B cell (primary cell): ENCODE data around the gene GPR158. TPM values are rescaled to one million over a fixed set of nuclear protein-coding genes. Genes with fewer than 3 reads are reported as not detected.

Experiments used
- ATAC-seq: fragments of 200-7000 bp; cut with Tn5 transposase; one replicate; pipeline ENCODE4 v1.10.0; 2021; ENCODE audit warnings: low read depth, mild to moderate bottlenecking, moderate number of reproducible peaks, moderate library complexity
- CTCF ChIA-PET: fragments of 350-600 bp; sonication (Branson Sonifier 250); formaldehyde crosslinking; loops from one replicate; lab custom pipeline; 2021; ENCODE audit warnings: antibody characterized with exemption, inconsistent platforms; lab: Charles Lee
- POLR2A ChIA-PET: fragments of 350-600 bp; sonication (Branson Sonifier 250); formaldehyde crosslinking; loops from one replicate; lab custom pipeline; 2021; ENCODE audit warnings: antibody characterized with exemption; lab: Charles Lee
- DNase-seq: peaks from one replicate; pipeline ENCODE4 v3.0.0; 2013
- H2AFZ ChIP-seq: 2 replicates; pipeline ENCODE4 v1.6.1; 2012; ENCODE audit warnings: mild to moderate bottlenecking, low read depth, low read length; ENCODE audit not compliant: insufficient read depth, poor library complexity, severe bottlenecking
- H3K27ac ChIP-seq, 2 donors: 1 replicate in 1 of 2; 2 replicates in 1 of 2; pipeline ENCODE4 v1.5.1; 2012 to 2013; ENCODE audit warnings: low read length in 2 of 2, mild to moderate bottlenecking in 2 of 2, moderate library complexity in 1 of 2
- H3K27me3 ChIP-seq, 4 experiments: fragments of 200-600 bp in 1 of 4; sonication (generic) in 1 of 4; replicated peaks in 1 of 4; 1 replicate in 2 of 4; 2 replicates in 2 of 4; pipeline versions ENCODE4 v1.6.1 to v1.7.0; 2013 to 2016; ENCODE audit warnings: low read length in 3 of 4, mild to moderate bottlenecking in 2 of 4, mixed read lengths in 1 of 4, moderate library complexity in 1 of 4; ENCODE audit not compliant: insufficient read depth in 4 of 4, control insufficient read depth in 3 of 4; ENCODE audit errors: control extremely low read depth in 1 of 4
- H3K36me3 ChIP-seq, 2 experiments: replicated peaks in 1 of 2; 1 replicate in 1 of 2; 2 replicates in 1 of 2; pipeline versions ENCODE4 v1.6.1 to v1.7.1; 2013; ENCODE audit warnings: low read length in 1 of 2; ENCODE audit not compliant: insufficient read depth in 2 of 2, control insufficient read depth in 1 of 2; ENCODE audit errors: control extremely low read depth in 1 of 2, extremely low read depth in 1 of 2
- H3K4me1 ChIP-seq, 2 donors: fragments of 200-600 bp in 1 of 2; sonication (generic) in 1 of 2; 1 replicate in 1 of 2; 2 replicates in 1 of 2; pipeline versions ENCODE4 v1.5.1 to v1.6.1; 2013 to 2017; ENCODE audit warnings: low read length in 2 of 2; ENCODE audit not compliant: control insufficient read depth in 2 of 2, insufficient read depth in 2 of 2
- H3K4me2 ChIP-seq: replicated peaks from 2 replicates; pipeline ENCODE3; 2012; ENCODE audit warnings: mild to moderate bottlenecking, low read depth, low read length; ENCODE audit not compliant: poor library complexity, severe bottlenecking
- H3K4me3 ChIP-seq, 5 experiments: fragments of 200-600 bp in 1 of 5; sonication (generic) in 1 of 5; 1 replicate in 3 of 5; 2 replicates in 2 of 5; pipeline versions ENCODE4 v1.5.1 to v1.7.0; 2011 to 2016; ENCODE audit warnings: low read length in 4 of 5, mild to moderate bottlenecking in 4 of 5, low read depth in 2 of 5, control low read depth in 1 of 5, moderate library complexity in 1 of 5; ENCODE audit not compliant: insufficient read depth in 1 of 5; ENCODE audit errors: control extremely low read depth in 1 of 5, extremely low read depth in 1 of 5
- H3K79me2 ChIP-seq: fragments of 200-600 bp; sonication (generic); one replicate; pipeline ENCODE4 v1.6.0; 2016; ENCODE audit warnings: low read length; ENCODE audit not compliant: control insufficient read depth, insufficient read depth
- H3K9ac ChIP-seq: fragments of 200-600 bp; sonication (generic); 2 replicates; pipeline ENCODE4 v1.6.1; 2017; ENCODE audit warnings: mild to moderate bottlenecking, low read length, moderate library complexity
- H3K9me3 ChIP-seq, 3 donors: one replicate each; pipeline versions ENCODE4 v1.6.1 to v1.7.1; 2013; ENCODE audit warnings: low read length in 2 of 3; ENCODE audit not compliant: control insufficient read depth in 2 of 3, insufficient read depth in 1 of 3; ENCODE audit errors: control extremely low read depth in 1 of 3
- H4K20me1 ChIP-seq: 2 replicates; pipeline ENCODE4 v1.6.0; 2012; ENCODE audit warnings: mild to moderate bottlenecking, low read length; ENCODE audit not compliant: insufficient read depth, control insufficient read depth, poor library complexity, severe bottlenecking
- H3K27ac Mint-ChIP-seq: one replicate; pipeline ENCODE4 v1.8.0; 2021; ENCODE audit warnings: mixed read lengths
- H3K27me3 Mint-ChIP-seq: one replicate; pipeline ENCODE4 v1.8.0; 2021; ENCODE audit warnings: mixed read lengths
- H3K4me1 Mint-ChIP-seq: one replicate; pipeline ENCODE4 v1.8.0; 2021; ENCODE audit warnings: mixed read lengths
- H3K4me3 Mint-ChIP-seq: one replicate; pipeline ENCODE4 v1.8.0; 2021; ENCODE audit warnings: mixed read lengths
- H3K9me3 Mint-ChIP-seq: one replicate; pipeline ENCODE4 v1.8.0; 2022; ENCODE audit warnings: mixed read lengths; ENCODE audit not compliant: insufficient read depth
- CTCF ChIP-seq: fragments of 200-600 bp; IDR thresholded peaks from one replicate; pipeline ENCODE4 v1.8.0; 2022; ENCODE audit warnings: antibody characterized with exemption, mild to moderate bottlenecking
- EZH2 ChIP-seq: IDR thresholded peaks from 2 replicates; pipeline ENCODE4 v1.6.1; 2012; ENCODE audit warnings: borderline replicate concordance, low read depth, mild to moderate bottlenecking, moderate library complexity, low read length; ENCODE audit not compliant: insufficient read depth, poor library complexity, severe bottlenecking
- WGBS: methylation state at CpG from one replicate; pipeline ENCODE4 v1.1.5; 2013; ENCODE audit warnings: missing lambda C conversion rate; ENCODE audit not compliant: insufficient coverage; 5-methylcytosine and 5-hydroxymethylcytosine counted together
- intact Hi-C: fragments of 100-400 bp; cut with micrococcal nuclease; formaldehyde crosslinking; loops from one replicate; pipeline ENCODE4 v1.10.0; 2022
- polyA plus RNA-seq: library from polyadenylated mRNA; depleted of rRNA; stranded (reverse); fragments of >200 nt; gene quantifications from 2 replicates; pipeline ENCODE4 v1.2.3, GENCODE V29; 2012
- total RNA-seq, 2 donors: library from RNA; stranded (reverse); fragments of 120-200 nt in 1 of 2; gene quantifications; 1 replicate in 1 of 2; 2 replicates in 1 of 2; pipeline versions ENCODE4 v1.2.3 to v1.2.4, GENCODE V29; 2013 to 2022

GPR158 gene
- total and polyA plus RNA-seq, 2 donors (not counting 1 experiment from before 2014, with no cell fraction given) = not detected

DNA sequence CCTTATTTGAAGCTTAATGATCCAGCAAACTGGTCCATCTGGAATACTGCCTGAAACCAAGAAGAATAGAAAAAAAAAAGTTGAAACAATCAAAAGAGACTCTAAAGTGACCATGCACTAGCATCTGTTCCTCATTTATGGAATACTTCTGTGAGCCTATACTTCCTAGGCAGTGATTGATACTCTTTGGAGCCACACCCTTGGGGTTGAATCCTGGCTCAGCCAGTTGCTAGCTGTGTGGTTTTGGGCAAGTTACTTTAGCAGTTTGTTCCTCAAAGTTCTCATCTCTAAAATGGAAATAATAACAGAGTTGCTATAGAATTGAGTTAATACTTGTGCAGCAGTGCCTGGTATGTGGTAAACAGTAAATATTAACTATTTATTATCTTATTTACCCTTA is 208.9 kb downstream of the GPR158 start:
- H4K20me1 ChIP-seq = no peaks in the 10 kb centered on the region
- intact Hi-C loops = no loop called here
- no peak overlapping the region for H3K4me3 Mint-ChIP-seq
- no peaks in the 10 kb centered on the region for H3K4me1 ChIP-seq
- H2AFZ ChIP-seq = no peak overlapping the region
- ATAC-seq (no peak), DNase-seq (no peak)
- H3K4me1 Mint-ChIP-seq = no peaks in the 10 kb centered on the region
- TF ChIP-seq CTCF (no peak), EZH2 (no peak)
- peaks cover 0 to 7% (median 0%) of the 10 kb centered on the region in 3 donors for H3K9me3 ChIP-seq
- H3K9me3 Mint-ChIP-seq = no peaks in the 10 kb centered on the region
- no peaks in the 10 kb centered on the region for H3K27me3 ChIP-seq
- no peak overlapping the region for H3K4me3 ChIP-seq
- no peak overlapping the region for H3K9ac ChIP-seq
- no peaks in the 10 kb centered on the region for H3K79me2 ChIP-seq
- no peaks in the 10 kb centered on the region for H3K36me3 ChIP-seq
- CTCF ChIA-PET = no interaction called here
- H3K27me3 Mint-ChIP-seq = no peaks in the 10 kb centered on the region
- H3K27ac Mint-ChIP-seq = no peak overlapping the region
- H3K4me2 ChIP-seq = no peak overlapping the region
- no peak overlapping the region for H3K27ac ChIP-seq
- POLR2A ChIA-PET = no interaction called here

DNA sequence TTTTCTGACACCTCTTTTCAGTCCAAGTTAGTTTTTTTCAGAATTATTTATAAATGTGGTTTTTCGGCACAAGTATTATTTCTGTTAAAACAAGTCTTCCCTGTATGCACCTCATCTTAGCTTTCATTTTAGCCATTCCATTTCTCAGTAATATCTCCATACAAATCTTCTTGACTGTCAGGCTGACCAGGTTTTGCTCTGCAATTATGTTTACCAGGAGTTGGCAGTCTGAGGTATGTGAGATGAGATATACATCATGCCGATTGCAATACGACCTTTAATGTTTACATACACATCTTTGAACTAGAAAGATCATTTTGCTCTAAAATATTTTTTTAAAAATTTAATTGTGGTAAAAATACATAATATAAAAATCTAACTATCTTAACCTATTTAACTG is 209.8 kb downstream of the GPR158 start:
- no peak overlapping the region for H3K27ac ChIP-seq
- ATAC-seq (no peak), DNase-seq (no peak)
- WGBS = no CpG with 5 or more reads among the region's 3 CpGs
- no peaks in the 10 kb centered on the region for H3K27me3 Mint-ChIP-seq
- POLR2A ChIA-PET = no interaction called here
- H2AFZ ChIP-seq = no peak overlapping the region
- no peaks in the 10 kb centered on the region for H3K4me1 ChIP-seq
- intact Hi-C loops = no loop called here
- TF ChIP-seq EZH2 (no peak), CTCF (no peak)
- H3K4me1 Mint-ChIP-seq = no peaks in the 10 kb centered on the region
- H3K9ac ChIP-seq = no peak overlapping the region
- no peaks in the 10 kb centered on the region for H3K27me3 ChIP-seq
- CTCF ChIA-PET = no interaction called here
- H3K4me2 ChIP-seq = no peak overlapping the region
- H3K36me3 ChIP-seq = no peaks in the 10 kb centered on the region
- H3K79me2 ChIP-seq = no peaks in the 10 kb centered on the region
- H3K9me3 ChIP-seq = peaks cover 0 to 17% (median 2%) of the 10 kb centered on the region in 3 donors
- no peaks in the 10 kb centered on the region for H4K20me1 ChIP-seq
- no peak overlapping the region for H3K4me3 Mint-ChIP-seq
- H3K4me3 ChIP-seq = no peak overlapping the region
- no peaks in the 10 kb centered on the region for H3K9me3 Mint-ChIP-seq
- no peak overlapping the region for H3K27ac Mint-ChIP-seq
